ENCODE data around the gene FIBCD1.

FIBCD1 gene

DNA sequence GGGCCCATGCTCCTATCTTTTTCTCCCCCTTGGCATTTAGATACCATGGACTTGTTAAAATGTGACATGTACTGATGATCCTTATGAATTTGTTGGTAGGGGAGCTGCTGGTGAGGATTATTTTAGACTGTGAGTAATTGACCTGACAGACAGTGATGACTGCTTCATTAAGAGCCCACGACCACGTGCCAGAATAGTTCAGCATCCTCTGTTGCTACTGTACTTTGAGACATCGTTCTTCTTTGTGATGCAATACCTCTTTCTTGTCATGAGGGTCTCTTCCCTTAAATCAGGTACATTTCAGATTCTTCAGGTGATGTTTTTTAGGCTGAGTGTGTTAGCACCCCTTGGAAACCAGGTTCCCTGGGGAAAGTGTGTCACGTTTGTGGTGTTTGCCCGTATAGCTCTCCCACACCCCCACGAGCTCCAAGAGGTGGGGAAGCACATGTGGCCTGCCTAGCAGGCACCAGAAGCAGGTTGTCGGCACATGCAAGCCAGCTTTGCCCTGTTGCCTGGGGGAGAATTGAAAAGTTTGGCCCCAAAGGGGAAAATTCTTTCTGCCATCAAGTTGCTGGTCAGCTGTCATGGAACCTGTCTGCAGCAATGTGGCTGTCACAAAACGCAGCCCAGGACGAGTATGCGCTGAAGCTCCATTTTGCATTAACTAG lies 67.5 kb downstream of the FIBCD1 start:
- ATAC-seq: no peak

DNA sequence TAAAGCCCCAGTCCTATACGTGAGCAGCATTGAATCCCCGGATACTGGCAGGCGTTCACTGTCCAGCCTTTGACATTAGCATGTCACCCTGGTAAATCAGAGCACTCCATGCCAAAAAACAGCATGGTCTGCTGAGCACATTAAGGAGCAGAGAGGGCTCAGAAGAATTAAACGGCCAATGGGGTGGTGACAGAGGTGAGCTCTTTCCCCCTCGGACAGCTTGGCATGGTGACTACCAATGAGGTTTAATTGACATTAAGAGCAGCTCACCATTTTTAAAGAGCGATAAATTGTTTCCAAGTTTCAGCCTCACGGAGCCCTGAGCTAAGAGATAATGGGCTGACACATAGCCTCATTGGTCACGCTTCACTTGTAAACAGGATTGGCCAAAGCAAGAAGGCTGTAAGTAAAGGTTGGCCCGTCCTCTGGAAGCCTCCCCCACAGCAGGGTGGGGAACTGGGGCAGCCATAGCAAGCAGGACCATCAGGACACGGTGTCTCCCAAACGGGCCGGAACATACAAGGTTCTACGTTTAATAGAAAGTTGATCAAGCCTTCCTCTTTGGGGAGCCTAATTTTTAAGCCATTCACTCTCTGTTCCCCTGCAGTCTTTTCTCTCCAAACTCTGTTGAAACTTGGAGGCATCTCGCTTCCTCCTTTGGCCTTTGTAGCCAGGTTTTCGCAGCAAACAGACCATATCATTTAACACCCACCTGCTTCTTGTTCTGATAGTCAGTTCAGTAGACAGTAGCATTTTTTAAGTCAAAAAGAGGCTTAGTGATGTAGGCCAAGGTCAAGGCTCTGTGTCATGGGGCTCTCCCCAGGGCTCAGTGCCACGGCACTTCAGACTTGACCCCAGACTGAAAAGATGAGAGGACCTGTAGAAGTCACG lies 68.3 kb downstream of the FIBCD1 start:
- no peak for DNase-seq
- no peak overlapping the region for H3K4me3 Mint-ChIP-seq
- no peak for ATAC-seq

More for the DNA sequence above, 67.5 kb downstream of the FIBCD1 start:
- DNase-seq: no peak
- Mint-ChIP-seq H3K27me3 (no peaks in the 10 kb centered on the region), H3K4me3 (no peak overlapping the region), H3K27ac (peak overlapping the region in 1 of 2 donors; percentile 25), H3K4me1 (peaks cover under 1% of the 10 kb centered on the region), H3K9me3 (no peaks in the 10 kb centered on the region)

DNA sequence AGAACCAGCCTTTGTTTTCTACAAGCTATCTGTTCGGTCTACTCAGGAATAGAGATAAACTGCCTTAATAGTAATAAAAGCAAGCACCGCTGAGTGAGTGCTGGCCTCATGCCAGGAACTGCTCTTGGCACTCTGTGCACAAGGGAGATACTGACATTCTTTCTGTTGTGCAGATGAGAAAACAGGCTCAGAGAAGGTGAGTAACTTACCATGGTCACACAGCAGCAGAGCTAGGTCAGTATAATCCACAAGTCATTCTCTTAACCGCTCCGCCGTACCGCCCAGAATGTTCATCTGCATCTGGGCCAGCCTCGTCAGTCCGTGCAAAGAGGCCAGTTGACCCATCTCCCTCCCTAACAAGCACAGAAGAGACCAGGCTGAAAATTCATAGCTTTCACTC lies 69.8 kb downstream of the FIBCD1 start:
- peaks cover 6% of the 10 kb centered on the region for H3K4me1 Mint-ChIP-seq
- no peak for ATAC-seq
- H3K27ac Mint-ChIP-seq: no peak overlapping the region
- no peaks in the 10 kb centered on the region for H3K9me3 Mint-ChIP-seq
- no peak for DNase-seq
- H3K27me3 Mint-ChIP-seq: no peaks in the 10 kb centered on the region
- no peak overlapping the region for H3K4me3 Mint-ChIP-seq

More for the DNA sequence above, 68.3 kb downstream of the FIBCD1 start:
- Mint-ChIP-seq H3K27ac (peak overlapping the region in 1 of 2 donors; percentile 65), H3K27me3 (no peaks in the 10 kb centered on the region), H3K9me3 (no peaks in the 10 kb centered on the region), H3K4me1 (peaks cover 6% of the 10 kb centered on the region)

DNA sequence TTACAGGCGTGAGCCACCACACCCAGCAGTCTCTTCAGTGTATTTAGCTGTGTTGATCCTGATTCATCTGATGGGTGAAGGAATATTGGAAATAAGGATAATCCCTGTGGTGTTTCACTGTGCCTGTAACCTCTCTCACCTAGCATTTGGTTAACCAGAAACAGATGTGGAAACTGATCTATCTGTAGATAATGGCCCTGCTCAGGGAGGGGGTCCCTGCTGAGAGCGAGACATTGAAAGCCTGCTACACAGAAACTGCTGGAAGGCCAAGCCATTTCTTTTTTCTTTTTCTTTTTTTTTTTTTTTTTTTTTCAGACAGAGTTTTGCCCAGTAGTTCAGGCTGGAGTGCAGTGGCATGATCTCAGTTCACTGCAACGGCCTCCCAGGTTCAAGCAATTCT lies 70.8 kb downstream of the FIBCD1 start:
- Mint-ChIP-seq H3K4me3 (no peak overlapping the region), H3K27me3 (no peaks in the 10 kb centered on the region), H3K27ac (no peak overlapping the region), H3K4me1 (peaks cover 6% of the 10 kb centered on the region), H3K9me3 (no peaks in the 10 kb centered on the region)
- ATAC-seq (no peak), DNase-seq (no peak)

DNA sequence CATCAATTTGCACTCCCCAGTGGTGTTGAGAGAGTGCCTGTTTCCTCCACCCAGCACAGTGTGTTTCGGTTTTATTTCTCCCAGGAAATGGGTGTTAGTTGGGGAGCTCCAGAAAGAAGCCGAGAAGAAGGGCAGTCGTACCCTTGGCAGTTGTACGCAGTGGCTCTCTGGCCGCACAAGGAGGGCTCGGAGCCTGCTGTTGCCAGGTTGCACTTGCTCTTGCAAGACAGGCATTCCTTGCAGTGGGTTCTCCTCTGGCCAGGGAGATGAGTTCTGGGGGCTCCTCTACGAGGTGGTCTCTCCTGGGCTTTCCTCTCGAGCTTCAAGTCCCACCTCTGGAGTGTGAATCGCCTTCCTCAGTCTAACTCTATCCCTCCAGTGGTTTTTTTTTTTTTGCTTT lies 71.5 kb downstream of the FIBCD1 start:
- Mint-ChIP-seq H3K4me3 (no peak overlapping the region), H3K27me3 (no peaks in the 10 kb centered on the region), H3K27ac (peak overlapping the region in 1 of 2 donors; percentile 59), H3K9me3 (no peaks in the 10 kb centered on the region), H3K4me1 (peaks cover 6% of the 10 kb centered on the region)
- DNase-seq (no peak), ATAC-seq (no peak)

DNA sequence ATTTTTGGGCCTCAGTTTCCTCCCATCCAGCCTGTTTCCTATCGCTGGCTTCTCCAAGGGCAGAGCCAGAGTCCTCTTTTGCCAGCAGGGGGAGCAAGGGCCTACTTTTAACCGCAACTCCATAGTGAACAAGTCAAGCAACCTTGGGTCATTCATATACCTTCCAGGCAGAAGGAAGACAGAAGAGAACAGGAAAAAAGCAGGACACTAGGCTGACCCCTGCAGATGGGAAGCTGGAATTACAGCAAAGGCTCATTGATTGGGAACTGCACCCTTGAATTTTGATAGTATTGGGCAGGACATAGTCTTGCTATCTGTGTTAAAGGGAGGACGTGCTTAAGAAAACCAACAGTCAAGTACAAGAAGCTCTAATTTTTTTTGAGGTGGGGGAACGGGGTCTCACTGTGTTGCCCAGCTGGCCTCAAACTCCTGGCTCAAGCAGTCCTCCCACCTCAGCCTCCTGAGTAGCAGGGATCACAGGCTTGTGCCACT lies 72.5 kb downstream of the FIBCD1 start:
- no peak overlapping the region for H3K4me3 Mint-ChIP-seq
- no peak overlapping the region for H3K27ac Mint-ChIP-seq
- H3K9me3 Mint-ChIP-seq: no peaks in the 10 kb centered on the region
- peak; percentile 37 to 42 for DNase-seq
- H3K27me3 Mint-ChIP-seq: no peaks in the 10 kb centered on the region
- ATAC-seq: peak; percentile 66
- H3K4me1 Mint-ChIP-seq: peaks cover 6% of the 10 kb centered on the region

DNA sequence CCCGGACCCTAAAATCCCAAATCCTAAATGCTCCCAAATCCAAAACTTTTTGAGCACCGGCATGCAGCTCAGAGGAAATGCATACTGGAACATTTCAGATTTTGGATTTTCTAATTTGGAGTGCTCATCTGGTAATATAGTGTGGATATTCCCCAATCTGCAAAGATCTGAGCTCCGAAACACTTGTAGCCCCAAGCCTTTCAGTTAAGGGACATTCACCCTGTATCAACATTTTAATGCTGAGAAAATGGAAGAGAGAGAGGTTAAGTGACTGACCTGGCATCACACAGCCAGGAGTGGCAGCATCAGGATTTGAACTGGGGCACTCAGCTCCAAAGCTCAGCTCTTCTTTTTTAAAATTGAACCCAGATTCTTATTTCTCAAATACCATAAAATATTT lies 73.1 kb downstream of the FIBCD1 start:
- Mint-ChIP-seq H3K27ac (no peak overlapping the region), H3K9me3 (no peaks in the 10 kb centered on the region), H3K27me3 (no peaks in the 10 kb centered on the region), H3K4me3 (no peak overlapping the region), H3K4me1 (peaks cover 6% of the 10 kb centered on the region)
- ATAC-seq (no peak), DNase-seq (no peak)

DNA sequence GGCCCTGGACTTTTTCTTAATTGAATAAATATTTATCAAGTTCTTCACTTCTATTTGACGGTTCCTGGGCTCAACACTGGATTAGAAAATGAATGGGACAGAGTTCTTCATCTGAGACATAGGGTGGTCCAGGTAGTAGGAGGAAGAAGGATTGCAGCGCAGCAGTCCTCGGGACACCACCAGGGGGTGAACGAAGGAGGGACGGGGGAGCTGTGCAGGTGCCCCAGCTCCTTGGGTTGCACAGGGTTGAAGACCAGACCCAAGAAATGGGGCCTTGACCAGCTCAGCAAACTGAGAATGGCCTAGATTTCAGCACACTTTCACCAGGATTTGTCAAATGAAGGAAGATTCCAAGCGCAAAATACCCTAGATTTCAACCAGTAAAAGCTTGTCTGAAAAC lies 74.5 kb downstream of the FIBCD1 start:
- Mint-ChIP-seq H3K27me3 (no peaks in the 10 kb centered on the region), H3K4me1 (peaks cover 6% of the 10 kb centered on the region), H3K4me3 (no peak overlapping the region), H3K9me3 (no peaks in the 10 kb centered on the region), H3K27ac (no peak overlapping the region)
- ATAC-seq (no peak), DNase-seq (no peak)

DNA sequence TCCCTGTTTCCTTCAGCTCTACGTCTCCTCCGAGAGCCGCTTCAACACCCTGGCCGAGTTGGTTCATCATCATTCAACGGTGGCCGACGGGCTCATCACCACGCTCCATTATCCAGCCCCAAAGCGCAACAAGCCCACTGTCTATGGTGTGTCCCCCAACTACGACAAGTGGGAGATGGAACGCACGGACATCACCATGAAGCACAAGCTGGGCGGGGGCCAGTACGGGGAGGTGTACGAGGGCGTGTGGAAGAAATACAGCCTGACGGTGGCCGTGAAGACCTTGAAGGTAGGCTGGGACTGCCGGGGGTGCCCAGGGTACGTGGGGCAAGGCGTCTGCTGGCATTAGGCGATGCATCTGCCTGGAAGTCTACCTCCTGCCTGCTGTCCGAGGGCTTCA lies 76.3 kb downstream of the FIBCD1 start:
- peaks cover 6% of the 10 kb centered on the region for H3K4me1 Mint-ChIP-seq
- H3K9me3 Mint-ChIP-seq: no peaks in the 10 kb centered on the region
- H3K4me3 Mint-ChIP-seq: no peak overlapping the region
- ATAC-seq (no peak), DNase-seq (no peak)
- H3K27me3 Mint-ChIP-seq: no peaks in the 10 kb centered on the region
- H3K27ac Mint-ChIP-seq: no peak overlapping the region

DNA sequence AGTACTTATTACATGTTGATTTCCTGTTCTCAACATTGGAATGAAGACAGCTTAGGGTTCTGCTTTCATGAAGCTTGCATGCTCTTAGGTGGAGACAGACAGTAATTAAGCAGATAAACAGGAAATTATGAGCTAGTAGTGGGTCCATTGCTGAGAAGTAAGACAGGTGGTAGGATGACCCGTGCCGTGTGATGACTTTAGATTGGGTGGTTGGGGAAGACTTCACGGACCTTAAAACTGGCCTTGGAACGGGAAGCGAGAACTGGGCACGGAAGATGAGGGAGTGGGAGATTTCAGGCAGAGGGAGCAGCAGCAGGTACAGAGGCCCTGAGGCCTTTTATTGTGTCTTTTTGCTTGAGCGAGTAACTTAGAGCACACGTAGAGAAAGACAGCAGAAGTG lies 76.8 kb downstream of the FIBCD1 start:
- DNase-seq (no peak), ATAC-seq (no peak)
- Mint-ChIP-seq H3K27ac (peak overlapping the region in 1 of 2 donors; percentile 6), H3K9me3 (no peaks in the 10 kb centered on the region), H3K4me3 (no peak overlapping the region), H3K4me1 (peaks cover 6% of the 10 kb centered on the region), H3K27me3 (no peaks in the 10 kb centered on the region)

DNA sequence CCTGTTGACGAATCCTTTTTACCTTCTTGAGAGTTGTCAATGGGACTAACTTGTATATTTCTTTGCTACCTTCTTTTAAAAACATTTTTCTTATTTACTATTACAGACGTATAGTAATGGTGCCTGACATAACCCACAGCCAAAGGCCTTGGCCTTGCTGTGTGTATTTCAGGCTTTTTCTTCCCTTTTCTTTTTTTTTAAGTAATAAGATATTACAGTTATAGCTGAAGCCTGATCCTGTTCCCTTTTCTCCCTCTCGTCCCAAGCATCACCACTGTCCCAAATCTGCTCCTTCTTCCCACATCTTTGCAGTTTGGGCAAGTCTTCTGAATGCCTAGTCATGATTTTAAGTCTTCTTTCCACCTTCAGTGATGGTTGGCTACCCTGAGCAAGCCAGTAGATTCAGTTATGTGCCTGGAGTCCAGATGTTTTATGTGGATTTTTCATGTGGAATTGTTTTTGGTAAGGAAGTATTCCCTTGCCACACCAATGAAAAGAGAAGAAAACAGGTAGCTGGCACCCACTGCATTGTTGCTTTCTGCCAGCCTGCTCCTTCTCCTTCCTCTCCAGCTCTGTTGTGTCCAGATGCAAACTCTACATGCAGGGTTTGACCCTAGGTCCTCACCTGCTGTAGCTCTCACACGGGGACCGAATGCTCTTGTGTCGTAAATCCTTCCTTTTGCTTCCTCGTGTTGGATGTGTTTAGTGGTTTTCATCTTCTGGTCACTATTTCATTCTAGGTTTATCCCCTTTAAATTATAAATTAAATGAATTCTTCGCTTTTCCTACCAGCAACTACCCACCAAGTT lies 77.5 kb downstream of the FIBCD1 start:
- Mint-ChIP-seq H3K27me3 (no peaks in the 10 kb centered on the region), H3K9me3 (no peaks in the 10 kb centered on the region), H3K27ac (peak overlapping the region; percentile 6 to 21), H3K4me1 (peaks cover 6% of the 10 kb centered on the region), H3K4me3 (no peak overlapping the region)
- no peak for ATAC-seq
- DNase-seq: no peak

DNA sequence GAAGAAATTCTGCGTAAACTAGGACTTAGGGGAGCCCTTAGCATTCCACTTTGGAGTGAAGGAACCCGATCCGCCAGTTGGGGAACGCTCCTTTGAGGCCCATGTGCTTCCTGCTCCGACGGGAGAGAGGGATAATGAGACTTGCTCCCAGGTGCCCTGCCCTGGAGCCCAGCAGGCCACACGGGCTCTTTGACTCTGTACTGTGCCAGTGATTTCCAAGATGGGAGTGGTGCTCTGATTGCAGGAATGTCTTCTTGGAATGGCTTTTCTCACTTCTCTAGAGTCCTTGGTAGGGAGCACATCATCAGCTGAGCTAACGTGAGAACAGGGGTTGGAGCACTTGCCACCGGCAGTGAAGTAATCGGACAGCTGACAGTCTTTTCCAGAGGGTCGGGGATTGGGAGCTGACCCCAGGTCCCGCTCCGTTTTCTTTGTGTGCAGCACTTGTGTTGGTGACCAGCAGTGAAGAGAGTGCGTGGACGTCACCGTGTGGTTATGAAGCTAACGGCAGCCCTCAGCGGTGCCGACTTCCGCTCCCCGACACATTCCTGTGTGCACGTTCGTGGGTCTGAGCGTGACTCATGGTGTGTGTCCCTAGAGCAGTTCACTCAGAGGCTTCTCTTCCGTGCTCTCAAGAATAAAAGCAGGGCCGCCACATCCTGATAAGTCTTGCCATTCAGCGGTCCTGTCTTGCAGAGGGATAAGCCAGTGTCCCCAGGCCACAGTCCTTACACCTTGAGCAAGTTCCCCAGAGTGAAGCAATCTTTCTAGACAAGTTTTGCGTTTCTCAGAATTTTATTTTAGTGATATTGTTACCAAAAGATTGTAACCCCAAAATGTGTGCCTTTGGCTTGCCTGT lies 78.4 kb downstream of the FIBCD1 start:
- H3K4me3 Mint-ChIP-seq: no peak overlapping the region

DNA sequence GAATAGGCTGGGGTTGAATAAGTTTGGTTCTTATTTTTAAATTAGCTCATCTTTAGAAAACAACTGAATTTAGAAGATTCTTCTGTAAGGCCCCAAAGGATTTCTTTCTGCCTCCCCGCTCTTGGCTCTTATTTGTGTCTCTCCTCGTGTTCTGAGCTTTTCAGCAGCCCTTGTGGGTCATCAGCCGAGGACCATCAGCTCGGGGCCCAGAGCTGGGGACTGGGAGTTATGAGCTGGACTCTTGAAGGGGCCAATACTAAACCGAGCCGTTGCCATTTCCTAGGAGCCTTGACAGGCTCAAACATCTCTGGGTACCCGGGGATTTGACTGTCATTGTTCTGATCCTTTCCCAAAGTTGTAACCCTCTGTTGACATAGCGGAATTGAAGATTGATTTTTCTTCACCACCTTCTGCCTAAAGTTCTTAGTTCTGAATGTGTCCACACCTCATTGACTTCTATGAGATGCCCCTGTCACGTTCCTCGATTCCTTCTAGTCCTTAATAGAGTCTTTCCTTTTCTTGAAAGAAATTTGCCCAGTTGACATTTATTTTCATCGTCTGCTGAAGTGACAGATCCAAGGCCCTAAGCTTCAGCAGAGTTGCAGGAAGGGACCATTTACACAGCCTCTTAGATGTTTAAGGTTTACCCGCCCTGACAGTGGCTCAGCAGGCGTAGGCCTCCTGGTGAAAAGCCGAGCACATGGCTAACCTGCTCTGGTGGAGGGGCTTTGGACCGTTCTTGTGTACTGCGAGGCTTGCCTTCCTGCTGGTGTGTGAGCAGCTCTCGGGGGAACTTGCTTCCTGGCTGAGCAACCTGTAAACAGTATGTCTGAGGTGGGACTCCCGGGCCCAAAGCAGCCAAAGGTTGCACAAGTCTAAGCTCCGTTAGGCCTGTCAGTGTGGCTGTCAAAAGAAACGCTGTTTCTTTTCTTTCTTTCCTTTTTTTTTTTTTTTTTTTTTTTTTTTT lies 80.0 kb downstream of the FIBCD1 start:
- Mint-ChIP-seq H3K4me3 (no peak overlapping the region), H3K4me1 (no peaks in the 10 kb centered on the region), H3K27me3 (no peaks in the 10 kb centered on the region), H3K27ac (no peak overlapping the region), H3K9me3 (no peaks in the 10 kb centered on the region)
- ATAC-seq: no peak
- no peak for DNase-seq

More for the DNA sequence above, 78.4 kb downstream of the FIBCD1 start:
- no peak for DNase-seq
- Mint-ChIP-seq H3K4me1 (no peaks in the 10 kb centered on the region), H3K27me3 (no peaks in the 10 kb centered on the region), H3K27ac (no peak overlapping the region), H3K9me3 (no peaks in the 10 kb centered on the region)
- no peak for ATAC-seq
